Raji (cell line): ENCODE data around the gene YPEL1.

Source experiments
- POLR2A ChIP-seq: IDR thresholded peaks from 2 replicates; pipeline ENCODE4 v1.6.1; 2011; ENCODE audit warnings: low read depth, low read length, control low read depth; ENCODE audit not compliant: insufficient read depth

YPEL1 gene

GRCh38 chr22:21682385-21683175 lies 53.0 kb downstream of the YPEL1 start:
- no peak for TF ChIP-seq POLR2A

DNA sequence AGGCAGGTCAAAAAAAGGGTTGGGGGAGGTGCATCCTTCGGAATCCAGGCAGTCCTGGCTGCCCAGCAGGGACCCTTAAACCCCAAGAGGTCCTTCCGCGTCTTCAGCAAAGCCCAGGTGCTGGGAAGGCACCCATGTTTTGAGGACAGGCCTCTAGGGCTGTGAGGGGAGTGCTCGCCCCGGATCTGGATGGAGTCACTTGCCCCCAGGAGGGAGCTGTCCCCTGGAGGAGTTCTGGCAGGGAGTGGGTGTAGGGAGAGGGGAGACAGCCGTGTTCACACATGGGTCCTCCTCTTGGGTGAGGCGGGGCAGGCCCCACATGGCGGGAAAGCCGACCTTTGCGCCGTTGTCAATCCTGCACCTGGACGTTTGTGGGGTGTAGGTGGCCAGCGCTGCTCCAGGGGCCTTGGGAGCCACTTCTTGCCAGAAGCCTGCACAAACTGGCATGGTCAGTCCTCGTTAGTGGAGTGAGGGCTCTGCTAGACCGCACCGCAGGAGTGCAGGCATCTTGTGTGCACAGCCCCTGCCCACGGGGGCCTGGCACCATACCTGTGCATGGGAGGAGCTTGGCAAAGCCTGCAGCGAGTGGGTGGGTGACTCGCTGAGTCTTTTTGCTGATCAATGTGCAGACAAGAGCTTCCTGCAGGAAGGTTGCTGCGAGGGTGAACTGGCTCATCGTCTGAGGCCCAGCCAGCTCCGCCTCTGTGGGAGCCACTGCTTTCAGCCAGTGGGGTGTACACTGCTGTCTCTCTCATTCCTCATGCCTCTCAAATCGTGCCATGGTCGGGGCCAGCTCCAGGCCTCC lies 53.8 kb downstream of the YPEL1 start:
- no peak for TF ChIP-seq POLR2A

DNA sequence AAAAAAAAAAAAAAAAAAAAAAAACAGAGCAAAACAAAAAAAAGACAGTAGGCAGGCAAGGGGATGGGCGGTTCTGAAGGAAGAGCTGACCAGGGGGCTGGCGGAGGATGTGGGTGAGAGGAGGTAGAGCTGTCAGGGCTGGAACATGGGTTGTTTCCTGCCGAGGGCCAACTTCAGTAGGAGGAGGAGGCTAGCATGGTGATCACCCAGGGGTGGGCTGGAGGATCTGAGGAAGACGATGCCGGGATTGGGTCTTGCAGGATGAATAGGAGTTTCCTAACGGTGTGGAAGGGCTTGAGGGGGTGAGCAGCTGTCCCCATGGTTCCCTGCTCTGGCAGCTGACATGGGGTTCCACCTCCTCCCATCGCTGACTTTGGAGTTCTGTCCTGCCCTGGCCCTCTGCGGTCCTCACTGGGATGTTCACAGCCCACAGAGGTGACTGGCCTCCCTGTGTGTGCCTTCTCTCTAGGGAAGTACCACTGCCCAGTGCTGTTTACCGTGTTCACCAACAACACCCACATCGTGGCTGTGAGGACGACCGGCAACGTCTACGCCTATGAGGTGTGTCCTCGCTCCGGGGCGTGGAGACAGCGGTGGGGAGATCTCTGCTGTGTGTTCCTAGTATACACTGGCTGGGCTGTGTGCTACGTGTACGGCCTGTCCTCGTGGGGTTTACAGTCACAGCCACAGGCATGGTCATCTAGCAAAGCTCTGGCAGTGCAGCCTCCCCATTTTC lies 54.6 kb downstream of the YPEL1 start:
- no peak for TF ChIP-seq POLR2A

- no peak for TF ChIP-seq POLR2A
Observed at GRCh38 chr22:21679383-21679782, 56.2 kb downstream of the YPEL1 start.

GRCh38 chr22:21677606-21678443 lies 57.8 kb downstream of the YPEL1 start:
- TF ChIP-seq POLR2A: no peak

GRCh38 chr22:21674638-21675245 lies 60.9 kb downstream of the YPEL1 start:
- TF ChIP-seq POLR2A: no peak

- no peak for TF ChIP-seq POLR2A
Observed at GRCh38 chr22:21673534-21674321, 61.9 kb downstream of the YPEL1 start.

GRCh38 chr22:21672107-21672629 lies 63.4 kb downstream of the YPEL1 start:
- no peak for TF ChIP-seq POLR2A

GRCh38 chr22:21669026-21669425 lies 66.6 kb downstream of the YPEL1 start:
- TF ChIP-seq POLR2A: no peak

- TF ChIP-seq POLR2A: no peak
Observed at GRCh38 chr22:21666786-21667185, 68.8 kb downstream of the YPEL1 start.

- TF ChIP-seq POLR2A: no peak
Observed at GRCh38 chr22:21665047-21665851, 70.3 kb downstream of the YPEL1 start.

- TF ChIP-seq POLR2A: no peak
Observed at GRCh38 chr22:21663738-21664137, 71.9 kb downstream of the YPEL1 start.

DNA sequence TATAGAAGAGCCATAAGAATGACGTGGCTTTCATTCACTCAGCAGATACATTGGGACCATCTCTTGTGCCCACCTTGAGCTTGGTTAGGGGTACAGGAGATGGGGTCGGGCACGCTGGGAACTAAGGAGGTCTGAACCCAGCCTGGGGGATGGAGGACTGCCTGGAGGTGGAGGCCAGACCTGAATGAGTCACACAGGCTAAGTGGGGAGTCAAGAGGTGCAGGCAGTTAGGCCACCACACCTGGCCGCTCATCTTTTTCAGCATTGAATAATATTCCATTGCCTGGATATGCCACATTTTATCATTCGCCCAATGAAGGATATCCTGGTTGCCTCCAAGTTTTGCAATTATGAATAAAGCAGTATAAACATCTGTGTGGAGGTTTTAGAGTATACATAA lies 73.6 kb downstream of the YPEL1 start:
- TF ChIP-seq POLR2A: no peak

DNA sequence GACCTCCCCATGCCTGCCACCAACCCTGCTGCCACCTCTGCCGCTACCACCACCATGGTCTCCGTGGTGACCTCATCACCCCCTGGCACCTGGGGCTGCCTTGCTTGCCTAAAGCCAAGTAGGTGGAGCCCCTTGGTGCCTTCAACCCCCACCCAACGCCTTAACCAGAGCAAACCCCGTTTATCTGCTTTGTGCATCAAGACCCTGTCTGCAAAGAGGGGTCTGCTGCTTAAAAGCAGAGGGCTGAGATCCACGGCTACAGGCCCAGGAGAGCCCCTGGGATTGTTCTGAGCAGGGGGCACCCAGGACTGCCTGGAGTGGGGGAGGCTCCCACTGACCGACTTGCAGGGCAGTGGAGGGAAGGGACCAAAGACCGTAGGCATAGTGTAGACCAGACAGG lies 74.7 kb downstream of the YPEL1 start:
- TF ChIP-seq POLR2A: no peak
